Mesendoderm (in vitro differentiated cells): ENCODE measurements around the gene APOL5.

Experiments used
- DNase-seq: peaks from one replicate; pipeline ENCODE4 v3.0.0; 2013
- H2AK5ac ChIP-seq: 2 replicates; pipeline ENCODE4 v1.6.1; 2013; ENCODE audit warnings: low read length, inconsistent platforms
- H2BK120ac ChIP-seq: 2 replicates; pipeline ENCODE4 v1.6.1; 2013; ENCODE audit warnings: low read depth, mild to moderate bottlenecking, low read length, moderate library complexity, mixed read lengths
- H2BK15ac ChIP-seq: replicated peaks from 2 replicates; pipeline ENCODE4 v1.6.1; 2013; ENCODE audit warnings: low read depth, mild to moderate bottlenecking, moderate library complexity
- H2BK5ac ChIP-seq: 2 replicates; pipeline ENCODE4 v1.6.1; 2013; ENCODE audit warnings: low read length, inconsistent platforms
- H3K18ac ChIP-seq: 2 replicates; pipeline ENCODE4 v1.6.1; 2013; ENCODE audit warnings: mild to moderate bottlenecking, low read length, mixed read lengths
- H3K23ac ChIP-seq: one replicate; pipeline ENCODE4 v1.6.1; 2013; ENCODE audit warnings: low read length
- H3K27ac ChIP-seq: 2 replicates; pipeline ENCODE4 v1.5.1; 2013; ENCODE audit warnings: low read depth, mild to moderate bottlenecking, inconsistent platforms, low read length, moderate library complexity
- H3K27me3 ChIP-seq: 2 replicates; pipeline ENCODE4 v1.6.1; 2013; ENCODE audit warnings: low read length, control low read depth, mild to moderate bottlenecking, inconsistent platforms; ENCODE audit not compliant: insufficient read depth, poor library complexity
- H3K36me3 ChIP-seq: 2 replicates; pipeline ENCODE4 v1.6.1; 2013; ENCODE audit warnings: low read length, inconsistent platforms; ENCODE audit not compliant: control insufficient read depth, insufficient read depth
- H3K4ac ChIP-seq: one replicate; pipeline ENCODE4 v1.6.1; 2013; ENCODE audit warnings: low read depth, mild to moderate bottlenecking, low read length, moderate library complexity
- H3K4me1 ChIP-seq: 2 replicates; pipeline ENCODE4 v1.6.1; 2013; ENCODE audit warnings: low read depth, low read length, inconsistent platforms; ENCODE audit not compliant: control insufficient read depth
- H3K4me2 ChIP-seq: 2 replicates; pipeline ENCODE4 v1.6.1; 2013; ENCODE audit warnings: low read length
- H3K4me3 ChIP-seq: 2 replicates; pipeline ENCODE4 v1.5.1; 2013; ENCODE audit warnings: mild to moderate bottlenecking, low read length
- H3K56ac ChIP-seq: one replicate; pipeline ENCODE4 v1.6.1; 2013; ENCODE audit warnings: low read length
- H3K79me1 ChIP-seq: 2 replicates; pipeline ENCODE4 v1.6.1; 2013; ENCODE audit warnings: low read length, inconsistent platforms
- H3K79me2 ChIP-seq: 2 replicates; pipeline ENCODE4 v1.6.1; 2013; ENCODE audit warnings: mild to moderate bottlenecking, low read length; ENCODE audit not compliant: control insufficient read depth, insufficient read depth
- H3K9ac ChIP-seq: 2 replicates; pipeline ENCODE4 v1.6.1; 2013; ENCODE audit warnings: low read length, inconsistent platforms
- H4K5ac ChIP-seq: one replicate; pipeline ENCODE4 v1.6.1; 2013; ENCODE audit warnings: low read length
- H4K8ac ChIP-seq: one replicate; pipeline ENCODE4 v1.6.1; 2013; ENCODE audit warnings: low read depth, mild to moderate bottlenecking, control low read depth, low read length, moderate library complexity
- WGBS: extraction: QIAGEN DNeasy Blood & Tissue Kit; methylation state at CpG from one replicate; pipeline ENCODE4 v1.1.7; 2013; ENCODE audit warnings: low lambda C conversion rate, missing lambda C conversion rate; ENCODE audit not compliant: insufficient coverage; ENCODE audit errors: extremely low coverage; 5-methylcytosine and 5-hydroxymethylcytosine counted together

Gene APOL5

GRCh38 chr22:35719212-35719875, 1.7 kb downstream of the APOL5 start:
- no peak overlapping the region for H3K23ac ChIP-seq
- H3K36me3 ChIP-seq = no peaks in the 10 kb centered on the region
- no peaks in the 10 kb centered on the region for H3K4me1 ChIP-seq
- H4K8ac ChIP-seq = no peak overlapping the region
- H3K4me3 ChIP-seq = no peak overlapping the region
- no peak overlapping the region for H3K56ac ChIP-seq
- no peaks in the 10 kb centered on the region for H3K27me3 ChIP-seq
- no peak overlapping the region for H2BK15ac ChIP-seq
- no peak overlapping the region for H2BK120ac ChIP-seq
- H2AK5ac ChIP-seq = no peak overlapping the region
- H4K5ac ChIP-seq = no peak overlapping the region
- DNase-seq = no peak
- H3K27ac ChIP-seq = no peak overlapping the region
- no CpG with 5 or more reads among the region's 15 CpGs for WGBS
- H3K79me1 ChIP-seq = no peaks in the 10 kb centered on the region
- no peak overlapping the region for H3K4me2 ChIP-seq
- H3K18ac ChIP-seq = no peak overlapping the region
- H2BK5ac ChIP-seq = no peak overlapping the region
- H3K79me2 ChIP-seq = no peaks in the 10 kb centered on the region
- H3K9ac ChIP-seq = no peak overlapping the region
- no peak overlapping the region for H3K4ac ChIP-seq

GRCh38 chr22:35721960-35722359, 4.3 kb downstream of the APOL5 start:
- Histone ChIP-seq H3K4ac (no peak overlapping the region), H4K8ac (no peak overlapping the region), H3K4me1 (no peaks in the 10 kb centered on the region), H3K79me1 (no peaks in the 10 kb centered on the region), H2BK120ac (no peak overlapping the region), H3K27ac (no peak overlapping the region), H3K27me3 (no peaks in the 10 kb centered on the region), H3K4me2 (no peak overlapping the region), H2BK15ac (no peak overlapping the region), H3K4me3 (no peak overlapping the region), H3K79me2 (no peaks in the 10 kb centered on the region), H3K18ac (no peak overlapping the region), H4K5ac (no peak overlapping the region), H3K23ac (no peak overlapping the region), H3K56ac (no peak overlapping the region), H3K36me3 (no peaks in the 10 kb centered on the region), H2BK5ac (no peak overlapping the region), H2AK5ac (no peak overlapping the region), H3K9ac (no peak overlapping the region)
- no peak for DNase-seq
- no CpG with 5 or more reads among the region's 4 CpGs for WGBS

GRCh38 chr22:35725521-35725920, 7.8 kb downstream of the APOL5 start:
- Histone ChIP-seq H3K4me2 (no peak overlapping the region), H3K79me2 (no peaks in the 10 kb centered on the region), H2BK15ac (no peak overlapping the region), H4K8ac (no peak overlapping the region), H2BK120ac (no peak overlapping the region), H3K23ac (no peak overlapping the region), H3K79me1 (no peaks in the 10 kb centered on the region), H3K27ac (no peak overlapping the region), H3K56ac (no peak overlapping the region), H4K5ac (no peak overlapping the region), H3K4me3 (no peak overlapping the region), H3K36me3 (no peaks in the 10 kb centered on the region), H3K9ac (no peak overlapping the region), H2BK5ac (no peak overlapping the region), H3K18ac (no peak overlapping the region), H2AK5ac (no peak overlapping the region), H3K4me1 (no peaks in the 10 kb centered on the region), H3K27me3 (no peaks in the 10 kb centered on the region), H3K4ac (no peak overlapping the region)
- no CpG with 5 or more reads among the region's 11 CpGs for whole genome bisulfite sequencing
- no peak for DNase-seq

GRCh38 chr22:35726398-35726797, 8.7 kb downstream of the APOL5 start:
- Histone ChIP-seq H3K27ac (no peak overlapping the region), H3K36me3 (no peaks in the 10 kb centered on the region), H3K79me1 (no peaks in the 10 kb centered on the region), H2BK5ac (no peak overlapping the region), H3K56ac (no peak overlapping the region), H3K4ac (no peak overlapping the region), H3K18ac (no peak overlapping the region), H3K4me3 (no peak overlapping the region), H3K23ac (no peak overlapping the region), H3K9ac (no peak overlapping the region), H3K4me1 (no peaks in the 10 kb centered on the region), H4K8ac (no peak overlapping the region), H2AK5ac (no peak overlapping the region), H3K79me2 (no peaks in the 10 kb centered on the region), H3K27me3 (no peaks in the 10 kb centered on the region), H4K5ac (no peak overlapping the region), H2BK15ac (no peak overlapping the region), H3K4me2 (no peak overlapping the region), H2BK120ac (no peak overlapping the region)
- no peak for DNase-seq
- no CpG with 5 or more reads among the region's 6 CpGs for WGBS

DNA sequence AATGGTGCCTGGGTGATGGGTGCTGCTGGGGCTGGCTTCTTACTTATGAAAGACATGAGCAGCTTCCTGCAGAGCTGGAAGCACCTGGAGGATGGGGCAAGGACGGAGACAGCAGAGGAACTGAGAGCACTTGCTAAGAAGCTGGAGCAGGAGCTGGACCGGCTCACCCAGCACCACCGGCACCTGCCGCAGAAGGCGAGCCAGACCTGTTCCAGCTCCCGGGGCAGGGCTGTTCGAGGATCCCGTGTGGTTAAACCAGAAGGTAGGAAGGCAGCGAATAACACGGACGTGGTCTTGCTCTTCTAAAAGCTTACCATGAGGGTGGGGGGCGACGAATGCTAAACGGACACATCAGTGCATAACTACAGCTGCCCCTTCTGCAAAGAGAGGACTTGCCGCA, 9.3 kb downstream of the APOL5 start:
- H3K4me2 ChIP-seq = no peak overlapping the region
- H3K23ac ChIP-seq = no peak overlapping the region
- H2BK5ac ChIP-seq = no peak overlapping the region
- no peak overlapping the region for H2BK120ac ChIP-seq
- WGBS = no CpG with 5 or more reads among the region's 15 CpGs
- no peak overlapping the region for H4K8ac ChIP-seq
- H3K4me1 ChIP-seq = no peaks in the 10 kb centered on the region
- no peak overlapping the region for H2BK15ac ChIP-seq
- H2AK5ac ChIP-seq = no peak overlapping the region
- H3K4me3 ChIP-seq = no peak overlapping the region
- no peak overlapping the region for H3K56ac ChIP-seq
- no peaks in the 10 kb centered on the region for H3K79me1 ChIP-seq
- H3K27ac ChIP-seq = no peak overlapping the region
- H3K4ac ChIP-seq = no peak overlapping the region
- no peak for DNase-seq
- no peaks in the 10 kb centered on the region for H3K27me3 ChIP-seq
- no peaks in the 10 kb centered on the region for H3K79me2 ChIP-seq
- H3K18ac ChIP-seq = no peak overlapping the region
- H3K9ac ChIP-seq = no peak overlapping the region
- no peaks in the 10 kb centered on the region for H3K36me3 ChIP-seq
- H4K5ac ChIP-seq = no peak overlapping the region

DNA sequence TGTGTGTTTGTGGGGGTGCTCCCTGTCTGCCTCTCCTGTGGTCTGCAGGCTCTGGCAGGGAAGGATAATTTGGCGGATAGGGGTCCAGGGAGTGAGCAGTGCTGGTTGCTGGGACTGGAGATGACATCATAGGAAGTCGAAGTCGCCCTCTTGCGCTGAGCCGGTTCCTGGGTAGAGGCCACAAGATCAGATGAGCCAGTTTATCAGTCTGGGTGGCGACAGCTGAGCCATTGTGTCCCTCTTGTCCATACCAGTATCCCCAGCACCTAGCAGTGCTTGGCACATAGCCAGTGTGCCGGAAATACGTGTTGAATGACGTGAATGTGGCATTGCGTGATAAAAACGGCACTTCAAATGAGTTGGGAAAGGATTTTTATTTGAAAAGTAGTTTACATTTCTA, 9.8 kb downstream of the APOL5 start:
- no peak for DNase-seq
- H3K4me1 ChIP-seq = no peaks in the 10 kb centered on the region
- no peaks in the 10 kb centered on the region for H3K79me1 ChIP-seq
- no peak overlapping the region for H3K9ac ChIP-seq
- no peak overlapping the region for H4K5ac ChIP-seq
- H3K4ac ChIP-seq = no peak overlapping the region
- H3K27me3 ChIP-seq = no peaks in the 10 kb centered on the region
- no peak overlapping the region for H2BK15ac ChIP-seq
- H2BK120ac ChIP-seq = no peak overlapping the region
- H4K8ac ChIP-seq = no peak overlapping the region
- 100% methylated on average over 2 of the region's 11 CpGs for WGBS
- no peak overlapping the region for H3K27ac ChIP-seq
- no peak overlapping the region for H2AK5ac ChIP-seq
- H3K4me2 ChIP-seq = no peak overlapping the region
- H3K4me3 ChIP-seq = no peak overlapping the region
- H2BK5ac ChIP-seq = no peak overlapping the region
- no peaks in the 10 kb centered on the region for H3K79me2 ChIP-seq
- no peaks in the 10 kb centered on the region for H3K36me3 ChIP-seq
- no peak overlapping the region for H3K56ac ChIP-seq
- H3K23ac ChIP-seq = no peak overlapping the region
- no peak overlapping the region for H3K18ac ChIP-seq
